Central memory CD4-positive, alpha-beta T cell (primary cell): ENCODE data around the gene CDYL.

ENCODE experiments used
- DNase-seq: peaks from one replicate; pipeline ENCODE4 v3.0.0; 2022

Gene CDYL

DNA sequence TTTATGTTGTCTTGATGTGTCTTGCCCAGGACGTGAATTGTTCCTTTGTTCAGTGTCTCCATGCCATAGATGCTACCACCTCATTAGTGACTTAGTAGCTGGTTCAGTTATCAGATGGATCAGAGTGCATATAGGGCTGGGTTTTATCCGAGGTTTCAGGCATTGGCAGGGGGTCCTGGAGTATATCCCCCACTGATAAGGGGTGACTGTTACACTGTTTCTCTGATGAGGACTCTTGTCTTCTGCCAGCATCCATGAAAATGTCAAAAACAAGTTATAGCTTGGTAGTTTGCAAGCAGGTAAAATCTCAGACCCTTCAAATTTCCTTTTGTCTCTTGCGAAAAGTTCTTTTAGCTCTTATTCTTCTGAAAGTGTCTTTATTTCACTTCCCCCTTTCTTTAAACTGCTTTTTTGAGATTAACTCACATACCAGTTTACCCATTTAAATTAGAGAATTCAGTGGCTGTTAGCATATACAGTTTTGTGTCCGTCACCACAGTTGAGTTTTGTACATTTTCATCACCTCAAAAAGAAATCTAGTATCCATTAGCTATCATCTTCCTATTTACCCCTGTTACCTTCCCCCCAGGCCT, 109.2 kb downstream of the CDYL start:
- DNase-seq: no peak

DNA sequence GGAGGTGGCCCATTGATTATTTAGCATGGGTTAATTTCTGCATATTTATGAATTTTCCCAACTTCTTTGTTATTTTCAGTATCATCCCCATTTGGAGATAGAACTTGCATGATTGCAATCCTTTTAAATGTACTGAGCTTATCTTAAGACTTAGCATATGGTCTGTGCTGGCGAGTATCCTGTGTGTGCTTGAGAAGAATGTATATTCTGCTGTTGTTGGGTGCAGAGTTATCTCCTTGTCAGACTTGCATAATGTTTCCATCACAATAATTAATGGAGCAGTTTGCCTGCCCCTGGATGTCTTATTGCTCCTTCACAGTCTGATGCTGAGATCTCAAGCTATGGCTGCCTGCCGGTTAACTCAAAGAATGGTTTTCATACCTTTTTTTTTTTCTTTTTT, 112.6 kb downstream of the CDYL start:
- DNase-seq: no peak

DNA sequence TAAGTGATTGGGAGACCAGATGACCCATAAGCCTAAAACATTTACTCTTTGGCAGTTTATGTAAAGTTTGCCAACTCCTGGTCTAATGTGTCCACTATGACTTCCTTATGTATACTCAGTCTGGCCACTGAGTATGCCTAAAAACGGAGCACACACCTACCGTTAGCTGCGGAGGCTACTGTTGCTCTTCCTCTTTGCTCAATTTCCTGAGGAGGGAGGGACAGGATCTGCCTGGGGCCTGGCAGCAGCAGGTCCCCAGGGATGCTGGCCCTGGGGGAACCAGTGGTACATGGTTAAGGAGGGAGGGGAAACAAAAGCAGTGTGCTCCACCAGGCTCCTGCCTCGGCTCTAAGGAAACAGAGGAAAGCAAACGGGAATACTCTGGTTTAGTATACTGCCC, 113.5 kb downstream of the CDYL start:
- DNase-seq: no peak

DNA sequence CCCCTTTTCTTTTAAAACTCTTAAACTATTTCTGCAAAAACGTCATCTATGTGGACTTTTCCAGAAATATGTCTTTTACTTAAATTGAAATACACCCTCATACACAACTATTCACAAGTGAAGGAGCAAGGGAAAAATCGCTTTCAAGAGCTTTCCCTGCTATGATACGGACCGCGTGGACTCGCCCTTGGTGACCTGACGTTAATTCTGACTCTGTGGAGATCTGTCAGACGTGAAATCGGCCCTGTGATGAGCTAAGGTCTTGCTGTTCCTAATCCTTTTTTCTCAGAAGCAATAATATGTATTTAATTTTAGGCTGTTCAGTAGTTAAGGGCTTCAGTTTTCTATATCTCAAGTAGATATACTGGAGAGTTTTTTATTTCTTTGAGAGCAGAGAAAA, 114.0 kb downstream of the CDYL start:
- no peak for DNase-seq

DNA sequence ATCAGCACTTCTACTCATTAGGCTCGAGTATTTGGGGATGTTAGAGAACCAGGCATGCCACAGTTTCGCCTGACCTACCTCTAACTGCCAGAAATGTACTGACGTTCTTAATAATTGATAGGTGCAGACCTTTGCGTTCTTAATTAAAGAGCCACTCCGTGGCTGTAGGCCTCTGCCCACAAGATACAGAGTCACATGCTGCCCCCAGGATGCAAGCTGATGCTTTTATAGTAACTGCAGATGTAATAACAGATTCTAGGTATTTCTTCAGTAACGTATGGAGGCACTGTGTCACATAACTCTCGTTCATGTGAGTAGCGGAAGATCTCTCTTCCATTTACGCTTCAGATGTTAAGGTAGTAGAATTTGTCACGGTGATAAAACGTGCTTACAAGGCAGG, 114.4 kb downstream of the CDYL start:
- no peak for DNase-seq

DNA sequence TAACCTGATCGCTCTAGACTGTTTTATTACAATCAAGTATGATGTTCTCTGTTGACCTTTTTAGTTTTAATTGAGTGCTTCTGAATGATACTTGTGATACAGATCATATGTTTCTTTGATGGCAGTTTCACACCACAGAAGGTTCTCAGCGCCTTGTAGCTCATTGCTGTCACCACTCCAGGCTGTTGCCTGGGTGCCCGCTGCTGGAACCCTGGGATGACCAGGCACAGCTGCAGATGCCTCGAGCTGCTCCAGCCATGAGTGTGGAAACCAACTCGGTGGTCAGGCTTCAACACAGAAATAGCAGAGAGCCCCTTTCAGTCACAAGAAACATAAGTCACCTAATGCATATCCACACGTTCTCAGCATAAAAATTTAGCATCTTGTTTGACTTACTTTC, 114.9 kb downstream of the CDYL start:
- DNase-seq: no peak

DNA sequence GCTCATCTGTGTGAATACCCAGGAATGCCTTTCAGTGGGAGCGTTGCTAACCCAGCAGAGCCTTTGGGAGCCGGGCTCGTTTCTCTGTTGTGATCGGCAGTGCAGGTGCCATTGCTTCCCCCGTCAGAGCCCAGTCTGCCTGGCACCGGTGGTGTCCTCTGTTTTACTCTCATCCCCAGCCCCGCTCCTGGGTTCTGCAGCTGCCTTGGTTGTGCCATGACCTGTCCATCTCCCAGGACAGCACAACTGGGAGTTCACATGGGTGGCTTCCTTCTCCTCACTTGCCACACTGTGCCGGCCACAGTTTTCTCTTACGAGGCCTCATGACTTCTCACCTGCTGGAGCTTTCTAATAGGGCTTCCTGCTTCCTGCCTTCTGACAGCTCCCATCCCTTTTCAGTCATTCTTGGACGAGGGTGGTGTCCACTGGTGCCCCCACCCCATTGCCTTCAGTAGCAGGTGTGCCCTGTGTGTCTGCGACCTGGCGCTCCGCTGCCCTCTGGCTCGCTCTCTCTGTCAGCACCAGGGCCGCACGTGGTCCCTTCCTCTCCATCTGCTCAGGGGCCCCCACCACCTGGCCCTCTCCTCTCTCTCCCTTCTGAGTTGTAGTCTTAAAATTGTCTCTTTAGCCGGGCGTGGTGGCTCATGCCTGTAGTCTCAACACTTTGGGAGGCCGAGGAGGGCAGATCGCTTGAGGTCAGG, 116.7 kb downstream of the CDYL start:
- no peak for DNase-seq

DNA sequence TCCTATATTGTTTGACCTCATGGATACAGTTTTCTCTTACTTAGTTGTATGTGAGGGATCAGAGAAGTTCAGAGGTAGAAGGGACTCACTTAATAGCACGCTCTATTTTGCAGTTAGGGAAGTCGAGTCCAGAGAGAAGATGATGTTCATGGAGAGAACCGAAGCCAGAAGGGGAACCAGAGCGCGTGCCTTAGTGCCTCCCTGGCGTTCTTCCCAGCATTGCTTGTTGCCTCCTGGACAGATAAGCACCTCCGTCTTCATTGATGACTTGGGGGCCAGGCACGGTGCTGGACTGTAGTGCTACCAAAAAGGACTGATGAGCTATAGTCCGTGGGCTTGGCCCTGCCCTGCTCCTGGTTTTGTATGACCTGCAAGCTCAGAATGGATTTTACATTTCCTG, 117.8 kb downstream of the CDYL start:
- DNase-seq: no peak

DNA sequence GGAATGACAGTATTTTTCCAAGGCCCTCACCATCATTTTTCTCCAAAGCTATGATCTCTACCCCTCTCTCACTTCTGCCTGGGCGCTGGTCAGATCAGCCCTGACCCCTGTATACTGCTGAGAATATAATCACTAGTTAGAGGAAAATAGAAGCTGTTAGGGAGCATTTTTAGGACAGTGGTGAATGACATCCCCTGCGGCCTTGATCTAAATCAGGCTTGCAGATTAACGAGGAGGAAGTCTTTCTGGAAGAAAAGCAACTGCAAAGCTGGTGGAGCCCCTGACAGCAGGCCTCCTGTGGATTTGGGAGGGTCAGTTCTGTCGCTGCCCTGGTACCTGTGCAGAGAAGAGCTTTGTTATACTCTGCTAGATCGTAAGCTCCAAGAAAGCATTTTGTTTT, 119.8 kb downstream of the CDYL start:
- DNase-seq: no peak

DNA sequence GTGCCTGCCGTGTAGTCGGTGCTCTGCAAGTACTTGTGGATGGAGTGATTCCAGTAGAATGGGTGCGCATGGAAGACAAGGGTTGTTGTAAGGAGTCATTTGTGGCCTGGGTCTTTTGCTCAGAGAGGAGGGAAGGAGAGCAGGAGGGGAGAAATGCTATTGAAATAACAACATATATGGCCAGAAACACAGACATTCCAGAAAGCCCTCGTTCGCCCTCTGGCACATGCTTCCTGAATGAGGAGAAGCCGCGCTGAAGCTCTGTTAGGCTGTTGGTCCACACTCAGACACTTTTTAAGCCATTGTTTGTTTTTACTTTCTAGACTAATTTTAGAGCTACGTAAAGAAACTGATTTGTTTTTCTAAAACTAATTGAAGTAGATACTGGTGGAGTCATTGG, 120.2 kb downstream of the CDYL start:
- no peak for DNase-seq

DNA sequence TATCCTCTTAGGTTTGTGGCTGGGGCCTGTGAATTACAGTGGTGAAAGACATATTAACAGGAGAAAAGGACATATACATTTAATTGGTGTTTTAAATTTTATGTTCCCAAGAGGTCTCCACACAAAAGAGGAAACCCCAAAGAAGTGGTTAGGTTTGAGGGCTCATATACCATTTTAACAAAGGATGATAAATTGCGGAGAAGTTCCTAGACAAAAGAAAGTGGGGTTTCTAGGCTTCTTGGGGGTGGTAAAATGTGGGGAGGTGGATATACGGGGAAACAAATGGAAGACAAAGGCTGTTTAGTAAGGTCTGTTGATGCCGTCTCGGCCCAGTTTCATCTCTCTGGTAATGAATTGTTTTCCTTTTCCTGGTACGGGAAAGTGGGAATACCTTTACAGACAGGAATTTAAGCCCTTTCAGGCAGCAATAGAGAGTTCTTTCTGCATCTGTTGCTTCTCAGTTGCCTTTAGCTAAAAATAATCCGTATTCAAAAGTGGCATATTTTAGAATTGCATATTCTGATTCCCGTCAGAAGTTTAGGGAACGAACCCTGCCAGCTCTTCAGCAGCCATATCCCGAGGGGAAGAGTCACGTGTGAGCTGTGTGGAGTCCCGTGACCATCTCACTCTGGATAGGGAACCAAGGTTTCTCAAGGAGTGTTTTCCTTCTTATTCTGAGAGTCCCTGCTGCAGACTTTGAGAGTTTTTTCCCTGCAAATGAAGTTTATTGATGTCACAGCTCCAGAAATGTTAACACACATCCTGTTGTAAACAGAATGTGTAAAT, 123.2 kb downstream of the CDYL start:
- DNase-seq: no peak

DNA sequence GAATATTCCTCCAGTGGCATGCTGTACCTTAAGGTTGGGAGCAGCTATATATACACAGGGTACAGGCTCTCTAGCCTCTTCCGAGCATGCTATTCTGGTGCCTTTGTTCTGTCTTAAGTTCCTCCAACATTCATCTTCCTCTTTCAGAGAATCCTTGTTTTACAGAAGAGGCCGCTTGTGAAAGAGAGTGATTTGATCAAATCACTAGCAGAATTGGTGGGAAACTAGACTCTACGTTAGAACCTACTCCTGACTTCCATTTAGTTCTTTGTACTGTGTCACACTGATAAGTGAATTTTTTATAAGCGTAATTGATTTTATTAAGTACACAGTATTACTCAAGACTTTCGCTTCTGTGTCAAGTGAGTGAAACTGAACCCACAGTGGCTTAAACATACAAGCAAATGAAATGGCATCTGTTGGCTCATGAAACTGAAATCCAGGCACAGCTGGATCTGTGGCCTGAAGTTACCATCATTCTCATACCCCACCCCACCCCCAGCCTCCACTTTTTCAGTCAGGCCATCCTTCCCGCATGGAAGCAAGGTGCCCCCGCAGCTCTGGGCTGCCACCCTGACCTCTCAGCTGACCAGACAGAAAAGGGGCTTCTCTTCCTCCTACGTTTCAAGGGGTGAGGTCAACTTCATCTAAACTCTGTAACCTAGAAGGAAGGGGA, 125.3 kb downstream of the CDYL start:
- no peak for DNase-seq

DNA sequence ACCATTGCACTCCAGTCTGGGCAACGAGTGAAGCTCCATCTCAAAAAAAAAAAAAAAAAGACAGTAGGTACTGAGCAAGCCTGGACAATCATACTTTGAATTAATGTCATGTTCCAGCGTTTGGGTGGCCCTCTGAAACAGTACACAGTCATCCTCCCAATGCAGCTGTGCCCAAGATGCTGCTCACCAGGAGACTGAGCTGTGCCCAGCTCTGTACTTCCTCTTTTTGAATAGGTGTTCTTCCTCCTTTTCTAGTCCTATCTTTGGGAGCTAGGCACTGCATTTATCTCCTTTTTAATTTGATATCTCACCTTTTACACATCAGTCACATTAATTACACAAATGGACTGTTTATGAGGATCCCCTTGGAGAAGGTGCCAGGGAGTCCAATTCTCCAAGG, 126.2 kb downstream of the CDYL start:
- DNase-seq: no peak

DNA sequence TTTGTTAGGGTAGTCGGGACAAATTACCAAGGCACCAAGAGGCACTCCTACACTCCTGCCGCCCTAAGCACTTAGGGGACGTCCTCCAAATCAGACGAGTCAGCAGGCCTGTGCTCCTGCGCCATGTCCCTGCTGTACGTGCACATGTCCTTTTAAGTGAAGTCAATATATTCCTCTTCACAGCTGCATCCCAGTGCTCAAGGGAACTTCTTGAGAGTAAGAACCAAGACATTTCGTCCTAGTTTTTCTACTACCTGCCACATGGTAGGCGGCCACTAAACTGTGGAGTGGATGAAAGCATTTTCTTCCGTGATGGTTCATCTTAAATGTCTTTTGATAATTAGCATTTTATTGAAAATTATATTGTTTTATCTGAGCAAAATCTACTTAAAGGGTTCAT, 126.9 kb downstream of the CDYL start:
- DNase-seq: no peak

DNA sequence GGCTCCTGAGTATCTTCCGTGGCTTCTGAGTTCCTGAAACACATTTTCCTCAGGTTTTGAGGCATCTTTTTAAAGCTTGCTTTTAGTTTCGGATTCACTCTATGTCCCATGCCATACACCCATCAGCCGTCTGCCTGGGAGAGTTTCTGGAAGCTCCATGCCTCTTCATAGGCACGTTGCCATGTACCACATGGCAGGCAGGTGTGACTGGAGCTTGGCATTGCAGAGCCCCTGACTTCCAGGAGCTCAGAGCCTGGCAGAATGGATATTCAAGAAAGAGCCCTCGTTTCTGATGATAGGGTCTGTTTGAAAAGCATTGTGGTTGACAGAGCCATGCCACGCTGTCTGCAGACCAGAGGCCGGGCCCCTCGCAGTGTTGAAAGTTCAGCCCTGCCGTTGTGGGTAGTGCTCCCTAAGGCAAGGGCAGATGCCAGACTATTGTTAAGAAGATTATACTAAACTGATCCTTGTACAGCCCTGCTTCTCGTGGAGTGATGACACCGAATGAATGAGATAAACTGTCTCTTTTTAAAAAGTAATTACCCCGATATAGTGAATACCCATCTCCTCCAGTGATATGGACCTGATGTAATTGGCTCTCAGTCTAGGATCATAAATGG, 127.7 kb downstream of the CDYL start:
- DNase-seq: no peak

DNA sequence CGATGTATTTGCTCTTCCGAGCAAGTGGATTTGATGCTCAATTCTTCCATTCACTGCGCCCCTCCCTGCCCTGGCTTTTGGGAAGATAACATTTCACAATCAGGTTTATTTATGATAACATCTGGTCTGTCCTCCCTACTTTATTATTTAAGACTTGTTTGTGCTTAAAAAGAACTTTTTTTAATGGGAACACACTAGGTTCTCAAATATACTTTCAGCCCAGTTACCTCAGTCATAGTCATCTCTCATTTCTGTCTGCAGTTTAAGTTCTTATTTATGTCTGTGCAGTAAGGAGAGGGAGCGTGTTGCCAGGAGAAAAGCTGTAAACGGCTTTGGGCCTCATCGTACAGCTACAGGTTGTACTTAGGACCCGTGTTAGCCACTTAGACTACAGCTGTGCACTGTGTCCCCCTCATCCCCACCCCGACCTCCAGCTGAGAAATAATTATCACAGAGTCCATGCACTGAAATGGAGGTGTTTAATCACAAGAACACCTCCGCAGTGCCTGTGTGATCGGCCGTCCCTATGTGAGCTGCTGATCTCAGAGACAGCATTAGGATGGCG, 128.3 kb downstream of the CDYL start:
- no peak for DNase-seq

DNA sequence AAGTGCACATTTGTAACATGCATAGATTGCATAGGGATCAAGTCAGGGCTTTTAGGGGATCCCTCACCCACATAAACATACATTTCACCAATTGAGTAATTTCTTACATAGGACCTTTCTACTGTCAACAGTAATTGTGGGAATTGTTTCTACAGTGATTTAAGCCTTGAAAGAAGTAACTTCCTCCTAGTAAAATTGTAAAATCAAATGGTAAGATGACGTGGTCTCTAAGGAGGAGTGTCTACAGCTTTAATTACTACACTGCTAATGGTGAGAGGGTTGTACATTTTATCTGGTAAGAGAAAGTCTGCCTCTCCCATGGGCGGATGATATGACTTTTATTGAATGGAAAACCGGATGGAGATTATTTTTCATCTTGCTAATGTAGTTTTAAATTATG, 129.6 kb downstream of the CDYL start:
- no peak for DNase-seq

DNA sequence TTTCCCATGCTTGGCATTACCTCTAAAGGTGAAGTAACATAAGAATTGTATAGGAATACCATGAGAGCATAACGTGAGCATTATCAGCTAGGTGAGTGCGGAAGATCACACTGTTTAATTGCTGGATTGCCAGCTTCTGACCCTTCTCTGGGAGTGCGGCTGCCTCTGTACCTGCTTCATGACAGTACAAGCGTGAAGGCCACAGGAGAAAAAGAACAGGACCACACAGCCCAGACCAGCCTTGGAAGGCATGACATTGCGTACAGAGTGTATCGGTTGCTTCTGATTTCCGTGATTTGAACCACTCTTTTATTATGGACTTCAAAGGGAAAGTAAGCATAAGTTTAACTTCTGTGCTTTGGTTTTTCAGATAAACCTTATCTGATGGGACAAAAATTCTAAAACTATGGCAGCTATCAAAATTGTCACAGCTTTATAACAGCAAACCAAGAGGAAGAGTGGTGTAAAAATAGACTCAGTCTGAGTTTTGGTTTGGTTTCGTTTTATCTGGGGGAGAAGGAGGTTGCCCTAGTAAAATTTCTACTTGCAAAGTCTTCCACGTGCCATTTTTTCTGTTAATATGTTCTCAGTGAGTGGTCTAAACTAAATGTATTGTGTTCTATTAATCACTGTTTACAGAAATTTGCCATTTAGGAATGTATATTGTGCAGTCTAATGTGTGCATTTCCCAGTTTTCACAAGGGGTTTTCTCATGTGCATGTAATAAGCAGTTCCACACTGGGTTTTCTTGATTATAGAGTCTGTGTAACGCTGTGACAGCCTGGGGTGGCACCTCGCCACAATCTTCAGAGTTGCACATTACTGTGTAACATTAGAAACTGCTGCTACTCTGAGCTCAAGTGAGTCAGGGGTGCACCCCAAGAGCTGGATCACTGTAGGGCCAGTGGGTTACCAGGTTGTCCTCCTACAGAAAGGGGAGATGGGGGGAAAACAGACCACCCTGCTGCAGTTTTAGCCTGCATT, 130.4 kb downstream of the CDYL start:
- no peak for DNase-seq

DNA sequence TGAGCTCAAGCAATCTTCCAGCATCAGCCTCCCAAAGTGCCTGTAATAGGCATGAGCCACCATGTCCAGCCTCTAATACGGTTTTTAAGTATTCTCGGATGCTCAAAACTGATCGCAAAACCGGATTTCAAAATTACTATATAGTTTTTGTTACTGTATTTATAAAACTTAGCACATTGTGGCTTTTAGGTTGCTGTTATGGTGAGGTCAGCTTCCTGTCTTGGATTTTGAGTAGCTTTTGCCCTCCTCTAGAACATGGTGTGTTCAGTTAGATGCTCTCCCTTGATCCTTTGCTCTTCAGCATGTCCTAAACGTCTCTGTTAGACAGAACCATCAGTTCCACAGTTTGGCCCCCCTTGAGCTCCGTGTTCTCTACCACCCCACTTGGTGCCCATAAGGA, 131.4 kb downstream of the CDYL start:
- no peak for DNase-seq

DNA sequence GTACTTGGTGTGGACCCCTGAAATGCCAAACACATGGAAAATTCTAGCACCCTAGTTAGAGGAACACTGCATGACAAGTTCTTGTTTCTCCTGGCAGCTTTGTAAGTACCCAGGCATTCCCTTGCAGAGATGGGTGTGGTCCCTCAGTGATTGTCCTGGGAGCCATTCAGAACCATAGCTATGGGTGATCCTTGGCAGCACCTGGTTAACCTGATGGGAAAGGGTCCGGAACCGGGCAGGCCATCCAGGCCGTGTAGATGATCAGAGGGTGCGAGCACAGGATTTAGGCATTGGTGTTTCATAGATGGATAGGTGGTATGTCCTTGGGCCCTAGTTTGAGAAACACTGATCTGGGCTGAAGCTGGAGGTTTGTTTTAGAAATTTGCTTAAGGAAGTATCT, 131.9 kb downstream of the CDYL start:
- DNase-seq: no peak

DNA sequence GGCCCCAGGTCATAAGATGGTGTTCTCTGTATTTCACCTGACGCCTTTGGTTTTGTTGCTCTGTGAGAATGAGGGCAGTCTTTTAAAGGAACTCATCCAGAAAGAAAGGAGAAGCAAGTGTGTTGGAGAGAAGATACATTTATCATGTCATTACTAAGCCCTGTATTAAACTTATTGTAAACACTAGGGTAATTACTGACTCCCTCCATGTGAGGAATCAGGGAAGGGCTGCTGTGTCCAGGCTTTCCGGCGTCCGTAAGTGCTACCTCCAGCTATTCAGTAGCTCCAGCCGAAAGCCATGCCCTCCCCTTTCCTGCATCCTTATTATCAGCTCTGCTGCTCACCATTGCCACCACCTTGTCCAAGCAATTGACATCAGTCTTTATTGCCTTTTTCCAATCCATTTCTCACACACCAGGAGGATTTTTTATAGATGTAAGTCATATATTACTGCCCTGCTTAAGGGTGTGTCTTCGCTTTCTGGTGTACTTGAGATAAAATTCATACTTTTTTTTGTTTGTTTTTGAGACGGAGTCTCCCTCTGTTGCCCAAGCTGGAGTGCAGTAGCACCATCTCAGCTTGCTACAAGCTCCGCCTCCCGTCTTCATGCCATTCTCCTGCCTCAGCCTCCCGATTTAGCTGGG, 133.0 kb downstream of the CDYL start:
- no peak for DNase-seq
